IMR-90 (cell line): ENCODE data around the gene SEH1L. TPM values are rescaled to one million over a fixed set of nuclear protein-coding genes. Genes with fewer than 3 reads are reported as not detected.

ENCODE experiments used
- ATAC-seq: fragments of 200-7000 bp; cut with Tn5 transposase; 2 replicates; pipeline ENCODE4 v1.9.1; 2020; ENCODE audit warnings: low read depth, mild to moderate bottlenecking, moderate library complexity
- BruUV-seq: library from RNA; stranded (reverse); fragments of 400-500 nt; replicated peaks from 2 replicates; lab custom pipeline; 2021; lab: Mats Ljungman, UMichigan
- CTCF ChIA-PET: fragments of 300-600 bp; formaldehyde crosslinking; extraction: SDS; loops from one replicate; lab custom pipeline; 2021; ENCODE audit warnings: antibody characterized with exemption; lab: Yijun Ruan, JAX
- POLR2A ChIA-PET: fragments of 300-600 bp; sonication (Branson Sonifier 250); formaldehyde crosslinking; loops from one replicate; lab custom pipeline; 2022; ENCODE audit warnings: antibody characterized with exemption; ENCODE audit not compliant: unreplicated experiment; lab: Charles Lee
- DNase-seq: peaks from one replicate; pipeline ENCODE4 v3.0.0; 2013
- H2AFZ ChIP-seq: replicated peaks from 2 replicates; pipeline ENCODE3; 2013; ENCODE audit warnings: low read length, mild to moderate bottlenecking; ENCODE audit not compliant: poor library complexity
- H2AK5ac ChIP-seq: 2 replicates; pipeline ENCODE4 v1.6.1; 2013; ENCODE audit warnings: low read depth, low read length, inconsistent platforms
- H2AK9ac ChIP-seq: replicated peaks from 2 replicates; pipeline ENCODE3; 2013; ENCODE audit warnings: mild to moderate bottlenecking, low read depth, low read length, moderate library complexity; ENCODE audit not compliant: poor library complexity
- H2BK120ac ChIP-seq: 2 replicates; pipeline ENCODE4 v1.6.1; 2013; ENCODE audit warnings: low read depth, low read length, inconsistent platforms
- H2BK15ac ChIP-seq: 3 replicates; pipeline ENCODE4 v1.6.1; 2013; ENCODE audit warnings: low read depth, low read length, inconsistent platforms
- H2BK20ac ChIP-seq: 2 replicates; pipeline ENCODE4 v1.6.1; 2013; ENCODE audit warnings: low read depth, mild to moderate bottlenecking, inconsistent platforms, low read length, moderate library complexity
- H2BK5ac ChIP-seq: 2 replicates; pipeline ENCODE4 v1.6.1; 2013; ENCODE audit warnings: mild to moderate bottlenecking, low read depth, low read length, inconsistent platforms; ENCODE audit not compliant: poor library complexity, severe bottlenecking
- H3K14ac ChIP-seq: replicated peaks from 2 replicates; pipeline ENCODE4 v1.6.1; 2013; ENCODE audit warnings: low read depth, low read length, inconsistent platforms
- H3K18ac ChIP-seq: 2 replicates; pipeline ENCODE4 v1.6.1; 2013; ENCODE audit warnings: low read depth, low read length, control low read depth
- H3K23ac ChIP-seq: 2 replicates; pipeline ENCODE4 v1.6.1; 2013; ENCODE audit warnings: low read depth, low read length, inconsistent platforms
- H3K27ac ChIP-seq: 2 replicates; pipeline ENCODE4 v1.5.1; 2013; ENCODE audit warnings: mild to moderate bottlenecking, control low read depth, low read length; ENCODE audit not compliant: insufficient read depth
- H3K27me3 ChIP-seq: 2 replicates; pipeline ENCODE4 v1.6.1; 2013; ENCODE audit warnings: low read length; ENCODE audit not compliant: control insufficient read depth, insufficient read depth
- H3K36me3 ChIP-seq: 2 replicates; pipeline ENCODE4 v1.6.1; 2013; ENCODE audit warnings: low read length, mixed read lengths; ENCODE audit not compliant: control insufficient read depth, insufficient read depth
- H3K4ac ChIP-seq: 2 replicates; pipeline ENCODE4 v1.6.1; 2013; ENCODE audit warnings: low read depth, low read length, inconsistent platforms
- H3K4me1 ChIP-seq: 2 replicates; pipeline ENCODE4 v1.6.1; 2013; ENCODE audit warnings: low read length, mixed read lengths; ENCODE audit not compliant: control insufficient read depth, insufficient read depth
- H3K4me2 ChIP-seq: 2 replicates; pipeline ENCODE4 v1.6.1; 2013; ENCODE audit warnings: low read depth, mild to moderate bottlenecking, control low read depth, low read length, moderate library complexity
- H3K4me3 ChIP-seq: 2 replicates; pipeline ENCODE4 v1.5.1; 2013; ENCODE audit warnings: low read depth, mild to moderate bottlenecking, control low read depth, low read length, moderate library complexity; ENCODE audit not compliant: insufficient read depth
- H3K56ac ChIP-seq: 2 replicates; pipeline ENCODE4 v1.6.1; 2013; ENCODE audit warnings: low read length, inconsistent platforms; ENCODE audit not compliant: insufficient read depth; ENCODE audit errors: extremely low read depth
- H3K79me1 ChIP-seq, 2 experiments: 2 replicates each; pipeline ENCODE4 v1.6.1; 2013; ENCODE audit warnings: low read length in 2 of 2, inconsistent platforms in 1 of 2, low read depth in 1 of 2
- H3K9ac ChIP-seq: 2 replicates; pipeline ENCODE4 v1.6.1; 2013; ENCODE audit warnings: low read depth, low read length, control low read depth
- H3K9me1 ChIP-seq: 2 replicates; pipeline ENCODE4 v1.6.1; 2013; ENCODE audit warnings: low read length, inconsistent platforms; ENCODE audit not compliant: insufficient read depth
- H3K9me3 ChIP-seq: 2 replicates; pipeline ENCODE4 v1.6.1; 2013; ENCODE audit warnings: low read length; ENCODE audit not compliant: control insufficient read depth, insufficient read depth
- H4K20me1 ChIP-seq: 2 replicates; pipeline ENCODE4 v1.6.1; 2013; ENCODE audit warnings: low read length, inconsistent platforms; ENCODE audit not compliant: insufficient read depth
- H4K5ac ChIP-seq: 2 replicates; pipeline ENCODE4 v1.6.1; 2013; ENCODE audit warnings: mild to moderate bottlenecking, low read depth, low read length, control low read depth
- H4K8ac ChIP-seq, 2 experiments: 2 replicates each; pipeline ENCODE4 v1.6.1; 2013; ENCODE audit warnings: low read depth in 2 of 2, low read length in 2 of 2, control low read depth in 1 of 2, inconsistent platforms in 1 of 2
- H4K91ac ChIP-seq: 2 replicates; pipeline ENCODE4 v1.6.1; 2013; ENCODE audit warnings: low read depth, low read length, inconsistent platforms; ENCODE audit not compliant: insufficient read depth
- BHLHE40 ChIP-seq: fragments of 150-350 bp; IDR thresholded peaks from 2 replicates; pipeline ENCODE4 v1.6.1; 2016; ENCODE audit warnings: mild to moderate bottlenecking, low read depth, low read length
- CEBPB ChIP-seq: IDR thresholded peaks from 2 replicates; pipeline ENCODE4 v1.6.1; 2012; ENCODE audit warnings: low read depth, low read length, improper control_type of control experiment
- CHD1 ChIP-seq: IDR thresholded peaks from 2 replicates; pipeline ENCODE4 v1.6.1; 2012; ENCODE audit warnings: low read depth, low read length, improper control_type of control experiment
- FOS ChIP-seq: fragments of 150-350 bp; IDR thresholded peaks from 2 replicates; pipeline ENCODE4 v1.6.1; 2016; ENCODE audit warnings: low read depth, low read length
- MAFK ChIP-seq: IDR thresholded peaks from 2 replicates; pipeline ENCODE4 v1.6.1; 2012; ENCODE audit warnings: low read depth, low read length, improper control_type of control experiment
- MAZ ChIP-seq: IDR thresholded peaks from 2 replicates; pipeline ENCODE4 v1.6.1; 2012; ENCODE audit warnings: low read depth, mild to moderate bottlenecking, low read length, improper control_type of control experiment, moderate library complexity, borderline replicate concordance
- NFE2L2 ChIP-seq: fragments of 150-350 bp; IDR thresholded peaks from 2 replicates; pipeline ENCODE4 v1.6.1; 2016; ENCODE audit warnings: low read depth, mild to moderate bottlenecking, low read length
- POLR2A ChIP-seq: IDR thresholded peaks from 2 replicates; pipeline ENCODE4 v1.6.1; 2012; ENCODE audit warnings: mild to moderate bottlenecking, low read depth, low read length
- RAD21 ChIP-seq: IDR thresholded peaks from 2 replicates; pipeline ENCODE4 v1.6.1; 2012; ENCODE audit warnings: low read length, improper control_type of control experiment
- RCOR1 ChIP-seq: IDR thresholded peaks from 2 replicates; pipeline ENCODE4 v1.6.1; 2012; ENCODE audit warnings: mild to moderate bottlenecking, low read length, improper control_type of control experiment; ENCODE audit not compliant: insufficient replicate concordance
- RFX5 ChIP-seq: IDR thresholded peaks from 2 replicates; pipeline ENCODE4 v1.8.0; 2012; ENCODE audit warnings: low read depth, mild to moderate bottlenecking, low read length, moderate library complexity
- SMC3 ChIP-seq: fragments of 150-350 bp; IDR thresholded peaks from 2 replicates; pipeline ENCODE4 v1.6.1; 2016; ENCODE audit warnings: low read depth, mild to moderate bottlenecking, antibody characterized with exemption, low read length, moderate library complexity
- WGBS, 2 experiments: methylation state at CpG; one replicate each; pipeline versions ENCODE4 v1.1.5 to v1.1.7; 2013; ENCODE audit warnings: missing lambda C conversion rate in 2 of 2; ENCODE audit not compliant: insufficient read length in 1 of 2; ENCODE audit errors: extremely low coverage in 2 of 2; 5-methylcytosine and 5-hydroxymethylcytosine counted together
- dilution Hi-C: fragments of 300-500 bp; cut with HindIII; formaldehyde crosslinking; loops from one replicate; pipeline ENCODE4 v1.14.3; 2018; ENCODE audit warnings: low sequenced_read_pairs; ENCODE audit not compliant: unreplicated experiment
- in situ Hi-C: fragments of 300-500 bp; cut with MboI; formaldehyde crosslinking; loops from 3 replicates; pipeline ENCODE4 v1.14.3; 2019; ENCODE audit warnings: low sequenced_read_pairs, inconsistent platforms, mixed read lengths
- intact Hi-C: fragments of 100-400 bp; cut with micrococcal nuclease; formaldehyde crosslinking; loops from 2 replicates; pipeline ENCODE4 v1.10.0; 2022
- polyA plus RNA-seq, 3 experiments: library from polyadenylated mRNA; depleted of rRNA; stranded (reverse); fragments of >200 nt; gene quantifications; 2 replicates each; pipeline ENCODE4 v1.2.3, GENCODE V29; 2012; ENCODE audit warnings: low replicate concordance in 1 of 3
- total RNA-seq: library from RNA; depleted of rRNA; stranded (reverse); fragments of >200 nt; gene quantifications from 2 replicates; pipeline ENCODE4 v1.2.3, GENCODE V29; 2012
- TF ChIP-seq, protein P1 (sequence below): fragments of 150-350 bp; IDR thresholded peaks from 2 replicates; pipeline ENCODE4 v1.6.1; 2016; ENCODE audit warnings: low read depth, mild to moderate bottlenecking, low read length, moderate library complexity, borderline replicate concordance

SEH1L gene
- total and polyA plus RNA-seq, 2 of the 4 experiments (the other 2 are of a cell fraction) = 27.6 to 45.5 TPM

GRCh38 chr18:12924616-12925015 lies 23.2 kb upstream of the SEH1L start:
- no peak overlapping the region for H4K5ac ChIP-seq
- H3K27ac ChIP-seq = no peak overlapping the region
- H3K9ac ChIP-seq = no peak overlapping the region
- H2BK120ac ChIP-seq = no peak overlapping the region
- TF ChIP-seq MAFK (no peak), CHD1 (no peak), BHLHE40 (no peak), NFE2L2 (no peak), RAD21 (no peak), MAZ (no peak), POLR2A (no peak), FOS (no peak), CEBPB (no peak), SMC3 (no peak), RFX5 (no peak), RCOR1 (no peak)
- TF ChIP-seq, protein P1, sequence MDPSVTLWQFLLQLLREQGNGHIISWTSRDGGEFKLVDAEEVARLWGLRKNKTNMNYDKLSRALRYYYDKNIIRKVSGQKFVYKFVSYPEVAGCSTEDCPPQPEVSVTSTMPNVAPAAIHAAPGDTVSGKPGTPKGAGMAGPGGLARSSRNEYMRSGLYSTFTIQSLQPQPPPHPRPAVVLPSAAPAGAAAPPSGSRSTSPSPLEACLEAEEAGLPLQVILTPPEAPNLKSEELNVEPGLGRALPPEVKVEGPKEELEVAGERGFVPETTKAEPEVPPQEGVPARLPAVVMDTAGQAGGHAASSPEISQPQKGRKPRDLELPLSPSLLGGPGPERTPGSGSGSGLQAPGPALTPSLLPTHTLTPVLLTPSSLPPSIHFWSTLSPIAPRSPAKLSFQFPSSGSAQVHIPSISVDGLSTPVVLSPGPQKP = no peak
- no peak for DNase-seq
- no TSS peak for BruUV-seq
- H3K4me2 ChIP-seq = no peak overlapping the region
- no peak overlapping the region for H3K23ac ChIP-seq
- H3K4me1 ChIP-seq = no peaks in the 10 kb centered on the region
- no peak overlapping the region for H4K91ac ChIP-seq
- no peak overlapping the region for H2BK20ac ChIP-seq
- no peak for ATAC-seq
- H4K8ac ChIP-seq = no peak overlapping the region
- no peaks in the 10 kb centered on the region for H3K36me3 ChIP-seq
- intact Hi-C loops = no loop called here
- H3K56ac ChIP-seq = no peak overlapping the region
- no peak overlapping the region for H3K4me3 ChIP-seq
- no peaks in the 10 kb centered on the region for H4K20me1 ChIP-seq
- 92% methylated on average over 5 of the region's 6 CpGs; no CpG with 5 or more reads in 1 of the 2 experiments for WGBS, 2 experiments
- H3K9me3 ChIP-seq = no peaks in the 10 kb centered on the region
- ChIA-PET CTCF (interaction anchor here (0.9 to 1.2 kb wide), 3 partner anchors 10 to 202 kb away, joined by 3 read pairs; no protein-coding TSS in a partner anchor), POLR2A (no interaction called here)
- no peaks in the 10 kb centered on the region for H3K9me1 ChIP-seq
- H3K79me1 ChIP-seq = no peaks in the 10 kb centered on the region
- no peak overlapping the region for H3K14ac ChIP-seq
- in situ Hi-C loops = no loop called here
- H2BK15ac ChIP-seq = no peak overlapping the region
- no peak overlapping the region for H2AK5ac ChIP-seq
- no peaks in the 10 kb centered on the region; the same call in 1 of the 2 replicates for H3K27me3 ChIP-seq
- H2AK9ac ChIP-seq = no peak overlapping the region
- no peak overlapping the region for H3K18ac ChIP-seq
- no peak overlapping the region for H2AFZ ChIP-seq
- H3K4ac ChIP-seq = no peak overlapping the region
- dilution Hi-C loops = no loop called here
- H2BK5ac ChIP-seq = no peak overlapping the region
